Endodermal cell (in vitro differentiated cells): ENCODE data around the gene JARID2. TPM values are rescaled to one million over a fixed set of nuclear protein-coding genes. Genes with fewer than 3 reads are reported as not detected.

ENCODE experiments used
- DNase-seq: peaks from one replicate; pipeline ENCODE4 v3.0.0-alpha.2; 2017
- H3K27ac ChIP-seq: 2 replicates; pipeline ENCODE4 v1.5.1; 2013; ENCODE audit warnings: mild to moderate bottlenecking, low read depth, low read length, moderate library complexity
- H3K27me3 ChIP-seq: 2 replicates; pipeline ENCODE4 v1.6.1; 2013; ENCODE audit warnings: mild to moderate bottlenecking, low read length, moderate library complexity; ENCODE audit not compliant: insufficient read depth, control insufficient read depth, poor library complexity, severe bottlenecking
- H3K36me3 ChIP-seq: 2 replicates; pipeline ENCODE4 v1.7.0; 2013; ENCODE audit warnings: mild to moderate bottlenecking, low read length, moderate library complexity; ENCODE audit not compliant: control insufficient read depth, insufficient read depth
- H3K4me1 ChIP-seq: one replicate; pipeline ENCODE4 v1.7.0; 2013; ENCODE audit warnings: low read length; ENCODE audit not compliant: control insufficient read depth, insufficient read depth
- H3K4me3 ChIP-seq: 2 replicates; pipeline ENCODE4 v1.5.1; 2013; ENCODE audit warnings: mild to moderate bottlenecking, low read length, moderate library complexity
- H3K9ac ChIP-seq: 2 replicates; pipeline ENCODE4 v1.6.1; 2013; ENCODE audit warnings: mild to moderate bottlenecking, low read length, moderate library complexity; ENCODE audit not compliant: poor library complexity, severe bottlenecking; ENCODE audit errors: extremely low read depth
- H3K9me3 ChIP-seq: 2 replicates; pipeline ENCODE4 v1.6.1; 2013; ENCODE audit warnings: mild to moderate bottlenecking, low read length, moderate library complexity; ENCODE audit not compliant: control insufficient read depth
- H3K27ac Mint-ChIP-seq: 2 replicates; pipeline ENCODE4 v1.8.0; 2020; ENCODE audit warnings: mixed read lengths
- H3K27me3 Mint-ChIP-seq: 2 replicates; pipeline ENCODE4 v1.8.0; 2021; ENCODE audit warnings: mild to moderate bottlenecking, mixed read lengths; ENCODE audit not compliant: insufficient read depth
- H3K36me3 Mint-ChIP-seq: 2 replicates; pipeline ENCODE4 v1.8.0; 2020; ENCODE audit warnings: low read depth, mixed read lengths
- H3K4me1 Mint-ChIP-seq: 2 replicates; pipeline ENCODE4 v1.8.0; 2020; ENCODE audit warnings: mixed read lengths
- H3K4me3 Mint-ChIP-seq: 2 replicates; pipeline ENCODE4 v1.8.0; 2020; ENCODE audit warnings: mild to moderate bottlenecking, moderate library complexity, mixed read lengths
- H3K9me3 Mint-ChIP-seq: 2 replicates; pipeline ENCODE4 v1.8.0; 2020; ENCODE audit warnings: mild to moderate bottlenecking, mixed read lengths
- CTCF ChIP-seq: fragments of 200-600 bp; sonication (generic); conservative IDR thresholded peaks from 2 replicates; pipeline ENCODE4 v1.5.0; 2021; ENCODE audit warnings: antibody characterized with exemption, mild to moderate bottlenecking
- WGBS, 2 experiments: methylation state at CpG; one replicate each; pipeline versions ENCODE4 v1.1.5 to v1.1.7; 2013; ENCODE audit warnings: missing lambda C conversion rate in 2 of 2, mixed read lengths in 1 of 2; ENCODE audit not compliant: insufficient coverage in 1 of 2, insufficient read length in 1 of 2; 5-methylcytosine and 5-hydroxymethylcytosine counted together
- total RNA-seq, 2 donors: library from RNA; stranded (reverse); fragmentation: NEBNext Ultra II Directional in 1 of 2; extraction: Animal tissue kit (Norgen Biotek cat#: 25700) in 1 of 2; gene quantifications; 2 replicates in 1 of 2; 3 replicates in 1 of 2; pipeline ENCODE4 v1.2.1, GENCODE V29; 2021

The JARID2 gene
- total RNA-seq, 2 donors from 2014 or later, result 42.5 to 77.0 TPM

GRCh38 chr6:15569035-15569995 lies 323.4 kb downstream of the JARID2 start:
- Histone ChIP-seq H3K4me3 (no peak overlapping the region), H3K9ac (no peak overlapping the region), H3K4me1 (no peaks in the 10 kb centered on the region), H3K27me3 (no peaks in the 10 kb centered on the region), H3K9me3 (peaks cover 7% of the 10 kb centered on the region), H3K36me3 (no peaks in the 10 kb centered on the region), H3K27ac (no peak overlapping the region)
- WGBS, 2 experiments, result 74 to 80% methylated on average over 7 to 17 of the region's 17 CpGs
- Mint-ChIP-seq H3K4me1 (peaks cover 4% of the 10 kb centered on the region), H3K9me3 (no peaks in the 10 kb centered on the region), H3K36me3 (peaks cover 6% of the 10 kb centered on the region), H3K4me3 (no peak overlapping the region), H3K27ac (peak overlapping the region; percentile 54), H3K27me3 (no peaks in the 10 kb centered on the region)
- TF ChIP-seq CTCF, result no peak
- DNase-seq, result peak; percentile 57

GRCh38 chr6:15570171-15570570 lies 324.3 kb downstream of the JARID2 start:
- 91 to 94% methylated on average over 2 of the region's 2 CpGs for WGBS, 2 experiments
- H3K27me3 Mint-ChIP-seq, result no peaks in the 10 kb centered on the region

More at GRCh38 chr6:15570171-15570570, 324.3 kb downstream of the JARID2 start:
- H3K9me3 Mint-ChIP-seq, result no peaks in the 10 kb centered on the region
- no peak for TF ChIP-seq CTCF
- Histone ChIP-seq H3K4me1 (no peaks in the 10 kb centered on the region), H3K9me3 (peaks cover 7% of the 10 kb centered on the region), H3K36me3 (no peaks in the 10 kb centered on the region), H3K27ac (no peak overlapping the region), H3K9ac (no peak overlapping the region), H3K4me3 (no peak overlapping the region), H3K27me3 (no peaks in the 10 kb centered on the region)
- H3K27ac Mint-ChIP-seq, result no peak overlapping the region
- peaks cover 4% of the 10 kb centered on the region for H3K4me1 Mint-ChIP-seq
- peaks cover 6% of the 10 kb centered on the region for H3K36me3 Mint-ChIP-seq
- no peak for DNase-seq
- H3K4me3 Mint-ChIP-seq, result no peak overlapping the region
